ENCODE results near the gene ATOH8.

DNA sequence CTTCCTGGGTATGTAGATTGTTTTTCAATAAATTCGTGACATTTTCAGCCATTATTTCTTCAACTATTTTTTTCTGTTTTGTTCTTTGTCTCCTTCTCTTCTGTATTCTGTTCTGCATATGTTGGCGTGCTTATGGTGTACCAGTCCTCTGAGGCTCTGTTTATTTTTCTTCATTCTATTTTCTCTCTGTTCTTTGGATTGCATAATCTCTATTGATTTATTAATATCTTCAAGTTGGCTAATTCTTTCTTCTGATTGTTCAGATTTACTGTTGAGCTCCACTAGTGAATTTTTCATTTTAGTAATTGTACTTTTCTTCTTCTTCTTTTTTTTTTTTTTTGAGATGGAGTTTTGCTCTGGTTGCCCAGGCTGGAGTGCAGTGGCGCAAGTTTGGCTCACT is 49.8 kb upstream of the ATOH8 start:
- TF ChIP-seq CTCF (IDR thresholded peaks at IDR 0.05) (no peak), EZH2 (IDR thresholded peaks at IDR 0.05; ENCODE audit: borderline replicate concordance, insufficient read depth, low read depth, low read length, poor library complexity, severe bottlenecking) (no peak)
